ENCODE results near the gene FLVCR2. TPM values are rescaled to one million over a fixed set of nuclear protein-coding genes. Genes with fewer than 3 reads are reported as not detected.

The FLVCR2 gene
- total and polyA plus RNA-seq, 2 of the 13 experiments (the other 11 are each of a cell fraction or from before 2014, with no cell fraction given), result 9.9 to 10.5 TPM

DNA sequence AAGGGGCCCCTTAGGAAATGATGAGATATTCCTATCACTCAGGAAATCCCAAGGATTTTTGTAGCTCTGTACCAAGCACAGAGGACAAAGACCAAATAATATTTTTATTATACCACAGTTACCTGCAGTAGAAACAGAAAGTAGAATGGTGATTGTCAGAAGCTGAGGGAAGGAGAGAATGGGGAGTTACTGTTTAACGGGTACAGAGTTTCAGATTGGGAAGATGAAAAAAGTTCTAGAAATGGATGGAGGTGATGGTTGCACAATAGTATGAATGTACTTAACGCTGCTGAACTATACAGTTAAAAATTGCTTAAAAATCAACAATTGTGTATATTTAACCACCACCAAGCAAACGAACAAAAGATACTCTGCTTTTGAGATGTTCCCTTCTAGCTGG is 24.1 kb downstream of the FLVCR2 start (continued):
- TF ChIP-seq SOX6 (IDR thresholded peaks at IDR 0.05), result no peak
- TF ChIP-seq SOX6 (CRISPR knock-in tag; IDR thresholded peaks at IDR 0.05), result peak; percentile 86
- TF ChIP-seq ZNF232 (CRISPR knock-in tag; IDR thresholded peaks at IDR 0.05; ENCODE audit: borderline replicate concordance), result no peak
- TF ChIP-seq GZF1 (CRISPR knock-in tag; IDR thresholded peaks at IDR 0.05), result no peak
- TF ChIP-seq, protein P1, sequence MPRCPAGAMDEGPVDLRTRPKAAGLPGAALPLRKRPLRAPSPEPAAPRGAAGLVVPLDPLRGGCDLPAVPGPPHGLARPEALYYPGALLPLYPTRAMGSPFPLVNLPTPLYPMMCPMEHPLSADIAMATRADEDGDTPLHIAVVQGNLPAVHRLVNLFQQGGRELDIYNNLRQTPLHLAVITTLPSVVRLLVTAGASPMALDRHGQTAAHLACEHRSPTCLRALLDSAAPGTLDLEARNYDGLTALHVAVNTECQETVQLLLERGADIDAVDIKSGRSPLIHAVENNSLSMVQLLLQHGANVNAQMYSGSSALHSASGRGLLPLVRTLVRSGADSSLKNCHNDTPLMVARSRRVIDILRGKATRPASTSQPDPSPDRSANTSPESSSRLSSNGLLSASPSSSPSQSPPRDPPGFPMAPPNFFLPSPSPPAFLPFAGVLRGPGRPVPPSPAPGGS (CRISPR knock-in tag; IDR thresholded peaks at IDR 0.05), result no peak
- peak in 1 of 2 experiments; percentile 10; a peak in 1 of 4 replicates for TF ChIP-seq EP300 (IDR thresholded peaks at IDR 0.05; ENCODE audit: low read depth in 2 of 2, low read length in 2 of 2)
- no peak for TF ChIP-seq EP300 (CRISPR knock-in tag; IDR thresholded peaks at IDR 0.05; ENCODE audit: borderline replicate concordance)
- no peak for TF ChIP-seq ZNF180 (CRISPR knock-in tag; IDR thresholded peaks at IDR 0.05; ENCODE audit: borderline replicate concordance, low read depth)
- TF ChIP-seq, protein P2, sequence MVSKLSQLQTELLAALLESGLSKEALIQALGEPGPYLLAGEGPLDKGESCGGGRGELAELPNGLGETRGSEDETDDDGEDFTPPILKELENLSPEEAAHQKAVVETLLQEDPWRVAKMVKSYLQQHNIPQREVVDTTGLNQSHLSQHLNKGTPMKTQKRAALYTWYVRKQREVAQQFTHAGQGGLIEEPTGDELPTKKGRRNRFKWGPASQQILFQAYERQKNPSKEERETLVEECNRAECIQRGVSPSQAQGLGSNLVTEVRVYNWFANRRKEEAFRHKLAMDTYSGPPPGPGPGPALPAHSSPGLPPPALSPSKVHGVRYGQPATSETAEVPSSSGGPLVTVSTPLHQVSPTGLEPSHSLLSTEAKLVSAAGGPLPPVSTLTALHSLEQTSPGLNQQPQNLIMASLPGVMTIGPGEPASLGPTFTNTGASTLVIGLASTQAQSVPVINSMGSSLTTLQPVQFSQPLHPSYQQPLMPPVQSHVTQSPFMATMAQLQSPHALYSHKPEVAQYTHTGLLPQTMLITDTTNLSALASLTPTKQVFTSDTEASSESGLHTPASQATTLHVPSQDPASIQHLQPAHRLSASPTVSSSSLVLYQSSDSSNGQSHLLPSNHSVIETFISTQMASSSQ (IDR thresholded peaks at IDR 0.05; ENCODE audit: low read depth), result peak; percentile 55; the same call in 1 of the 2 replicates
- TF ChIP-seq, protein P2 (CRISPR knock-in tag; IDR thresholded peaks at IDR 0.05; ENCODE audit: borderline replicate concordance), result no peak; the same call in 1 of the 2 replicates
- TF ChIP-seq, protein P3, sequence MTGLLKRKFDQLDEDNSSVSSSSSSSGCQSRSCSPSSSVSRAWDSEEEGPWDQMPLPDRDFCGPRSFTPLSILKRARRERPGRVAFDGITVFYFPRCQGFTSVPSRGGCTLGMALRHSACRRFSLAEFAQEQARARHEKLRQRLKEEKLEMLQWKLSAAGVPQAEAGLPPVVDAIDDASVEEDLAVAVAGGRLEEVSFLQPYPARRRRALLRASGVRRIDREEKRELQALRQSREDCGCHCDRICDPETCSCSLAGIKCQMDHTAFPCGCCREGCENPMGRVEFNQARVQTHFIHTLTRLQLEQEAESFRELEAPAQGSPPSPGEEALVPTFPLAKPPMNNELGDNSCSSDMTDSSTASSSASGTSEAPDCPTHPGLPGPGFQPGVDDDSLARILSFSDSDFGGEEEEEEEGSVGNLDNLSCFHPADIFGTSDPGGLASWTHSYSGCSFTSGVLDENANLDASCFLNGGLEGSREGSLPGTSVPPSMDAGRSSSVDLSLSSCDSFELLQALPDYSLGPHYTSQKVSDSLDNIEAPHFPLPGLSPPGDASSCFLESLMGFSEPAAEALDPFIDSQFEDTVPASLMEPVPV (CRISPR knock-in tag; IDR thresholded peaks at IDR 0.05), result no peak
- no peak for TF ChIP-seq ZNF3 (CRISPR knock-in tag; IDR thresholded peaks at IDR 0.05)

Data from HepG2 (cell line).